HCT116 (cell line): Measurements from ENCODE around the gene MIR17HG. TPM values are rescaled to one million over a fixed set of nuclear protein-coding genes. Genes with fewer than 3 reads are reported as not detected.

Source experiments
- microRNA counts: library from miRNA; unstranded; fragments of <30 nt; microRNA quantifications from one replicate; lab custom pipeline; 2015
- total RNA-seq: library from RNA; stranded (reverse); gene quantifications from one replicate; pipeline ENCODE4 v1.2.1, GENCODE V29; 2021; ENCODE audit not compliant: unreplicated experiment

Gene MIR17HG
- total RNA-seq, 1 experiment from 2014 or later, result 10.3 TPM

MicroRNAs encoded within 50 kb of the gene (microRNA counts, 767-probe panel; counts per million panel counts)
- microRNA hsa-miR-18a-5p (lab: Ali Mortazavi, UCI) (14,055 counts per million, percentile 21 among the panel's probes with 10 or more counts), microRNA hsa-miR-19a-3p (lab: Ali Mortazavi, UCI) (20,710 counts per million, percentile 42 among the panel's probes with 10 or more counts), microRNA hsa-miR-19b-3p (lab: Ali Mortazavi, UCI) (21,935 counts per million, percentile 54 among the panel's probes with 10 or more counts), microRNA hsa-miR-20a-5p+hsa-miR-20b-5p (lab: Ali Mortazavi, UCI) (24,118 counts per million, percentile 69 among the panel's probes with 10 or more counts), microRNA hsa-miR-92a-3p (lab: Ali Mortazavi, UCI) (not detected)

Other genes starting within 250 kb of the MIR17HG start
- gene GPC5, start 50.9 kb downstream of the MIR17HG start, total RNA-seq, result not detected